Left ventricle myocardium inferior (tissue), 1 donor: ENCODE data around the gene INF2. TPM values are rescaled to one million over a fixed set of nuclear protein-coding genes. Genes with fewer than 3 reads are reported as not detected.

ENCODE experiments used
- DNase-seq: peaks from one replicate; pipeline ENCODE4 v3.0.0-alpha.2; 2020
- H3K27ac ChIP-seq: fragments of 200-600 bp; replicated peaks from 2 replicates; pipeline ENCODE4 v1.8.0; 2021
- H3K27me3 ChIP-seq: fragments of 200-600 bp; 2 replicates; pipeline ENCODE4 v1.8.0; 2021; ENCODE audit warnings: low read depth
- H3K36me3 ChIP-seq: fragments of 200-600 bp; 2 replicates; pipeline ENCODE4 v1.8.0; 2021
- H3K4me1 ChIP-seq: fragments of 200-600 bp; 2 replicates; pipeline ENCODE4 v1.8.0; 2021
- H3K4me3 ChIP-seq: fragments of 200-600 bp; 2 replicates; pipeline ENCODE4 v1.8.0; 2021; ENCODE audit warnings: mild to moderate bottlenecking, moderate library complexity
- H3K9me3 ChIP-seq: fragments of 200-600 bp; replicated peaks from 2 replicates; pipeline ENCODE4 v1.8.0; 2021
- intact Hi-C: fragments of 100-400 bp; cut with micrococcal nuclease; formaldehyde crosslinking; loops from one replicate; pipeline ENCODE4 v1.11.0; 2022
- total RNA-seq: library from RNA; stranded (reverse); fragmentation: NEBNext Ultra II Directional; extraction: Animal tissue kit (Norgen Biotek cat#: 25700); gene quantifications from one replicate; pipeline ENCODE4 v1.2.1, GENCODE V29; 2021
- TF ChIP-seq, protein P1 (sequence below): fragments of 200-600 bp; IDR thresholded peaks from 2 replicates; pipeline ENCODE4 v1.8.0; 2021; ENCODE audit warnings: antibody characterized with exemption, mild to moderate bottlenecking, borderline replicate concordance
- donor health status: DM: no; HTN: yes; CAD: no; lungs with severe emphysema.

Gene INF2
- total RNA-seq, 1 donor from 2014 or later: 28.5 TPM

- H3K4me3 ChIP-seq: no peak overlapping the region
- intact Hi-C loops: no loop called here
- no peaks in the 10 kb centered on the region for H3K36me3 ChIP-seq
- no peak overlapping the region for H3K27ac ChIP-seq
- H3K27me3 ChIP-seq: no peaks in the 10 kb centered on the region
- peaks cover 66% of the 10 kb centered on the region for H3K4me1 ChIP-seq
- H3K9me3 ChIP-seq: no peaks in the 10 kb centered on the region
- TF ChIP-seq, protein P1, sequence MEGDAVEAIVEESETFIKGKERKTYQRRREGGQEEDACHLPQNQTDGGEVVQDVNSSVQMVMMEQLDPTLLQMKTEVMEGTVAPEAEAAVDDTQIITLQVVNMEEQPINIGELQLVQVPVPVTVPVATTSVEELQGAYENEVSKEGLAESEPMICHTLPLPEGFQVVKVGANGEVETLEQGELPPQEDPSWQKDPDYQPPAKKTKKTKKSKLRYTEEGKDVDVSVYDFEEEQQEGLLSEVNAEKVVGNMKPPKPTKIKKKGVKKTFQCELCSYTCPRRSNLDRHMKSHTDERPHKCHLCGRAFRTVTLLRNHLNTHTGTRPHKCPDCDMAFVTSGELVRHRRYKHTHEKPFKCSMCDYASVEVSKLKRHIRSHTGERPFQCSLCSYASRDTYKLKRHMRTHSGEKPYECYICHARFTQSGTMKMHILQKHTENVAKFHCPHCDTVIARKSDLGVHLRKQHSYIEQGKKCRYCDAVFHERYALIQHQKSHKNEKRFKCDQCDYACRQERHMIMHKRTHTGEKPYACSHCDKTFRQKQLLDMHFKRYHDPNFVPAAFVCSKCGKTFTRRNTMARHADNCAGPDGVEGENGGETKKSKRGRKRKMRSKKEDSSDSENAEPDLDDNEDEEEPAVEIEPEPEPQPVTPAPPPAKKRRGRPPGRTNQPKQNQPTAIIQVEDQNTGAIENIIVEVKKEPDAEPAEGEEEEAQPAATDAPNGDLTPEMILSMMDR: no peak
- DNase-seq: no peak
Measured at GRCh38 chr14:104684449-104684821, 5.0 kb upstream of the INF2 start.

GRCh38 chr14:104685216-104685997 is 4.0 kb upstream of the INF2 start:
- Histone ChIP-seq H3K36me3 (no peaks in the 10 kb centered on the region), H3K27ac (no peak overlapping the region), H3K4me1 (peaks cover 66% of the 10 kb centered on the region), H3K9me3 (no peaks in the 10 kb centered on the region), H3K27me3 (no peaks in the 10 kb centered on the region), H3K4me3 (no peak overlapping the region)
- intact Hi-C loops: no loop called here
- DNase-seq: no peak
- TF ChIP-seq, protein P1: no peak

GRCh38 chr14:104685998-104686610 is 3.3 kb upstream of the INF2 start:
- Histone ChIP-seq H3K27me3 (no peaks in the 10 kb centered on the region), H3K27ac (no peak overlapping the region), H3K36me3 (no peaks in the 10 kb centered on the region), H3K4me1 (peaks cover 66% of the 10 kb centered on the region), H3K9me3 (no peaks in the 10 kb centered on the region), H3K4me3 (no peak overlapping the region)
- TF ChIP-seq, protein P1: no peak
- DNase-seq: no peak
- intact Hi-C loops: no loop called here

GRCh38 chr14:104686624-104687517 is 2.5 kb upstream of the INF2 start:
- H3K27ac ChIP-seq: peak overlapping the region; percentile 89
- H3K27me3 ChIP-seq: no peaks in the 10 kb centered on the region
- H3K4me1 ChIP-seq: peaks cover 66% of the 10 kb centered on the region
- no peak overlapping the region for H3K4me3 ChIP-seq
- intact Hi-C loops: no loop called here
- H3K36me3 ChIP-seq: no peaks in the 10 kb centered on the region
- DNase-seq: peak; percentile 15
- TF ChIP-seq, protein P1: no peak
- no peaks in the 10 kb centered on the region for H3K9me3 ChIP-seq
